IMR-90 (cell line): ENCODE results near the gene PDLIM1.

Experiments
- BHLHE40 ChIP-seq: fragments of 150-350 bp; IDR thresholded peaks from 2 replicates; pipeline ENCODE4 v1.6.1; 2016; ENCODE audit warnings: mild to moderate bottlenecking, low read depth, low read length
- FOS ChIP-seq: fragments of 150-350 bp; IDR thresholded peaks from 2 replicates; pipeline ENCODE4 v1.6.1; 2016; ENCODE audit warnings: low read depth, low read length
- MAFK ChIP-seq: IDR thresholded peaks from 2 replicates; pipeline ENCODE4 v1.6.1; 2012; ENCODE audit warnings: low read depth, low read length, improper control_type of control experiment
- MXI1 ChIP-seq: IDR thresholded peaks from 2 replicates; pipeline ENCODE4 v1.6.1; 2012; ENCODE audit warnings: low read depth, mild to moderate bottlenecking, low read length, moderate library complexity, borderline replicate concordance
- POLR2A ChIP-seq: IDR thresholded peaks from 2 replicates; pipeline ENCODE4 v1.6.1; 2012; ENCODE audit warnings: mild to moderate bottlenecking, low read depth, low read length
- RAD21 ChIP-seq: IDR thresholded peaks from 2 replicates; pipeline ENCODE4 v1.6.1; 2012; ENCODE audit warnings: low read length, improper control_type of control experiment
- RCOR1 ChIP-seq: IDR thresholded peaks from 2 replicates; pipeline ENCODE4 v1.6.1; 2012; ENCODE audit warnings: mild to moderate bottlenecking, low read length, improper control_type of control experiment; ENCODE audit not compliant: insufficient replicate concordance
- TF ChIP-seq, protein P1 (sequence below): conservative IDR thresholded peaks from 2 replicates; pipeline ENCODE4 v1.5.1; 2012; ENCODE audit warnings: mild to moderate bottlenecking, low read depth, low read length, improper control_type of control experiment
- TF ChIP-seq, protein P2 (sequence below): fragments of 150-350 bp; IDR thresholded peaks from 2 replicates; pipeline ENCODE4 v1.6.1; 2017; ENCODE audit warnings: mild to moderate bottlenecking, antibody characterized with exemption, low read length, low read depth

DNA sequence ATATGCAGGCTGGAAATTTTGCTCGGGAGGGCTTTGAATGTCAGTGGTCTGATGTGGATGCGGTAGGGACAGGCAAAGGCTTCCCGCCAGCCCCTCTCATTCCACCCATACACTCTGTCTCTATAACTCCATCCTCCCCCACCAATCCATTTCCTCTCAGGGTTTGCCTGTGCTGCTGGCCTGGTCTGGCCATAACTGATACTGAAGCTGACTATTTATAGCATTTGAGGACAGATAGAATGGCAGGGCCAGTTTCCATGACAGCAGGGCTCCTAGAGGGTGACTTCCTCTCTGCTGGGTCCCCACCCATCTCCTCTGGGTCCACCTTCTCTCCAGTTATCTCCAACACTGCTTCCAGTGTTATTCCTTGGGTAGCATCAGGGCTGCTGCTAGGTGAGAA, 6.6 kb upstream of the PDLIM1 start:
- TF ChIP-seq, protein P1, sequence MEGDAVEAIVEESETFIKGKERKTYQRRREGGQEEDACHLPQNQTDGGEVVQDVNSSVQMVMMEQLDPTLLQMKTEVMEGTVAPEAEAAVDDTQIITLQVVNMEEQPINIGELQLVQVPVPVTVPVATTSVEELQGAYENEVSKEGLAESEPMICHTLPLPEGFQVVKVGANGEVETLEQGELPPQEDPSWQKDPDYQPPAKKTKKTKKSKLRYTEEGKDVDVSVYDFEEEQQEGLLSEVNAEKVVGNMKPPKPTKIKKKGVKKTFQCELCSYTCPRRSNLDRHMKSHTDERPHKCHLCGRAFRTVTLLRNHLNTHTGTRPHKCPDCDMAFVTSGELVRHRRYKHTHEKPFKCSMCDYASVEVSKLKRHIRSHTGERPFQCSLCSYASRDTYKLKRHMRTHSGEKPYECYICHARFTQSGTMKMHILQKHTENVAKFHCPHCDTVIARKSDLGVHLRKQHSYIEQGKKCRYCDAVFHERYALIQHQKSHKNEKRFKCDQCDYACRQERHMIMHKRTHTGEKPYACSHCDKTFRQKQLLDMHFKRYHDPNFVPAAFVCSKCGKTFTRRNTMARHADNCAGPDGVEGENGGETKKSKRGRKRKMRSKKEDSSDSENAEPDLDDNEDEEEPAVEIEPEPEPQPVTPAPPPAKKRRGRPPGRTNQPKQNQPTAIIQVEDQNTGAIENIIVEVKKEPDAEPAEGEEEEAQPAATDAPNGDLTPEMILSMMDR, result no peak
- TF ChIP-seq MAFK, result no peak
- no peak for TF ChIP-seq RCOR1
- TF ChIP-seq POLR2A, result no peak
- TF ChIP-seq FOS, result no peak
- no peak for TF ChIP-seq RAD21
- TF ChIP-seq MXI1, result no peak
- TF ChIP-seq, protein P2, sequence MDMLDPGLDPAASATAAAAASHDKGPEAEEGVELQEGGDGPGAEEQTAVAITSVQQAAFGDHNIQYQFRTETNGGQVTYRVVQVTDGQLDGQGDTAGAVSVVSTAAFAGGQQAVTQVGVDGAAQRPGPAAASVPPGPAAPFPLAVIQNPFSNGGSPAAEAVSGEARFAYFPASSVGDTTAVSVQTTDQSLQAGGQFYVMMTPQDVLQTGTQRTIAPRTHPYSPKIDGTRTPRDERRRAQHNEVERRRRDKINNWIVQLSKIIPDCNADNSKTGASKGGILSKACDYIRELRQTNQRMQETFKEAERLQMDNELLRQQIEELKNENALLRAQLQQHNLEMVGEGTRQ, result no peak
- TF ChIP-seq BHLHE40, result no peak
